GDM1 (cell line): ENCODE results near the gene CT45A6.
"Not testable (repeated sequence)": the region's sequence is repeated elsewhere in the genome, so short reads cannot be mapped to it uniquely, and the experiment has no call there.

Experiments
- DNase-seq: peaks from one replicate; lab custom pipeline; 2025; lab: John Stamatoyannopoulos, UW

Gene CT45A6

DNA sequence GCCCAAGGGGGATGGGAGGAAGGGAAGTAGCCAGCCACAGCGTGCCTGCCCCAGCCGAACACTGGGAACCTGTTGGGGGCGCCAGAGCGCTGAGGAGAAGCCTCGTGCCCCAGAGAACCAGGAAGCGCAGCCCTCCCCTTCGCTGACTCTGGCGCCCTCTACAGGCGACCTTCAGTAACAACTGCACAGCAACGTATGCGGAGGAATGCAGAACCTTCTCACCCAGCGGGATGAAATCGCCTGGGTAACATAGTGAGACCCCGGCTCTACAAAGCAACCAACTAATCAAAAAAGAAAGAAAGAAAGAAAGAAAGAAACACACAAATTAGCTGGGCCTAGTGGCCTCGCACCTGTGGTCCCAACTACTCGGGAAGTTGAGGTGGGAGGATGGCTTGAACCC lies at the start of gene CT45A6:
TSS of gene CT45A6 (minus strand) at position 101 of the 400 bp plus-strand sequence. CDS start 3,794 bp downstream, outside the sequence.
- DNase-seq = not testable (repeated sequence)

DNA sequence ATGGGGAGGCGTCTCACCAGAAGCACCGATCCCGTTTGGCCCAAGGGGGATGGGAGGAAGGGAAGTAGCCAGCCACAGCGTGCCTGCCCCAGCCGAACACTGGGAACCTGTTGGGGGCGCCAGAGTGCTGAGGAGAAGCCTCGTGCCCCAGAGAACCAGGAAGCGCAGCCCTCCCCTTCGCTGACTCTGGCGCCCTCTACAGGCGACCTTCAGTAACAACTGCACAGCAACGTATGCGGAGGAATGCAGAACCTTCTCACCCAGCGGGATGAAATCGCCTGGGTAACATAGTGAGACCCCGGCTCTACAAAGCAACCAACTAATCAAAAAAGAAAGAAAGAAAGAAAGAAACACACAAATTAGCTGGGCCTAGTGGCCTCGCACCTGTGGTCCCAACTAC lies 34.6 kb upstream of the CT45A6 start, which contains the start of gene CT45A7:
TSS of gene CT45A7 (minus strand) at position 101 of the 400 bp plus-strand sequence. CDS start 3,747 bp downstream, outside the sequence.
- not testable (repeated sequence) for DNase-seq

DNA sequence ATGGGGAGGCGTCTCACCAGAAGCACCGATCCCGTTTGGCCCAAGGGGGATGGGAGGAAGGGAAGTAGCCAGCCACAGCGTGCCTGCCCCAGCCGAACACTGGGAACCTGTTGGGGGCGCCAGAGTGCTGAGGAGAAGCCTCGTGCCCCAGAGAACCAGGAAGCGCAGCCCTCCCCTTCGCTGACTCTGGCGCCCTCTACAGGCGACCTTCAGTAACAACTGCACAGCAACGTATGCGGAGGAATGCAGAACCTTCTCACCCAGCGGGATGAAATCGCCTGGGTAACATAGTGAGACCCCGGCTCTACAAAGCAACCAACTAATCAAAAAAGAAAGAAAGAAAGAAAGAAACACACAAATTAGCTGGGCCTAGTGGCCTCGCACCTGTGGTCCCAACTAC lies 17.3 kb upstream of the CT45A6 start, which contains the start of gene CT45A2:
TSS of gene CT45A2 (minus strand) at position 101 of the 400 bp plus-strand sequence. CDS start 3,747 bp downstream, outside the sequence.
- not testable (repeated sequence) for DNase-seq

GRCh38 chrX:135785403-135785802 lies 17.2 kb downstream of the CT45A6 start, which contains the start of gene CT45A5:
TSS of gene CT45A5 (minus strand) at chrX:135785503. CDS start at chrX:135781729, 3,774 bp downstream.
- DNase-seq = not testable (repeated sequence)

GRCh38 chrX:135768091-135768490 lies 34.5 kb downstream of the CT45A6 start, which contains the start of gene CT45A3:
TSS of gene CT45A3 (minus strand) at chrX:135768191. CDS start at chrX:135764444, 3,747 bp downstream.
- not testable (repeated sequence) for DNase-seq

DNA sequence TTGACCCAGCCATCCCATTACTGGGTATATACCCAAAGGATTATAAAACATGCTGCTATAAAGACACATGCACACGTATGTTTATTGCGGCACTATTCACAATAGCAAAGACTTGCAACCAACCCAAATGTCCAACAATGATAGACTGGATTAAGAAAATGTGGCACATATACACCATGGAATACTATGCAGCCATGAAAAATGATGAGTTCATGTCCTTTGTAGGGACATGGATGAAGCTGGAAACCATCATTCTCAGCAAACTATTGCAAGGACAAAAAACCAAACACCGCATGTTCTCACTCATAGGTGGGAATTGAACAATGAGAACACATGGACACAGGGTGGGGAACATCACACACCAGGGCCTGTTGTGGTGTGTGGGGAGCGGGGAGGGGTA lies 57.8 kb downstream of the CT45A6 start:
- DNase-seq = not testable (repeated sequence)
